ENCODE results near the gene TM9SF4. TPM values are rescaled to one million over a fixed set of nuclear protein-coding genes. Genes with fewer than 3 reads are reported as not detected.

TM9SF4 gene
- total RNA-seq, 4 donors from 2014 or later, result 15.9 to 49.0 (median 28.1) TPM

DNA sequence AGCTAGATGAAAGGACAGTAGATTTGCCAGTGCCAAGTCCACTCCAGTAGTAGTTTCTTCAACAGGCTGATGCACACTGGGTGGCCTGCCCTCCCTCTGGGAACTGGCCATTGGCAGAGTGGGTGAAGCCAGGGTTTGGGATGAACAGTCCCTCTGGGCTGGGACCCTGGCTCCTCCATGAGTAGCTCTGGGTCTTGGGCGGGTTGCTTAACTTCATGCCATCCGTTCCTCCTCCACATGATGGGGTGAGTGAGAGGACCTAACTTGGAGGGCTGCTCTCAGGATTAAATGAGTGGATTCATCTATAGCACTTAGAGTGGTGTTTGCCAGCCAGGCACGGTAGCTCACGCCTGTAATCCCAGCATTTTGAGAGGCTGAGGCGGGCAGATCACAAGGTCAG, 50.8 kb downstream of the TM9SF4 start:
- H3K4me1 ChIP-seq, result no peaks in the 10 kb centered on the region
- no peaks in the 10 kb centered on the region for H3K27me3 ChIP-seq
- intact Hi-C loops (cut with DNase I; ENCODE audit: low total_unique reads), result no loop called here
- no peak overlapping the region for H3K4me3 ChIP-seq
- no peaks in the 10 kb centered on the region for H3K36me3 ChIP-seq
- no peak for DNase-seq
- no peaks in the 10 kb centered on the region for H3K9me3 ChIP-seq
- TF ChIP-seq, protein P1, sequence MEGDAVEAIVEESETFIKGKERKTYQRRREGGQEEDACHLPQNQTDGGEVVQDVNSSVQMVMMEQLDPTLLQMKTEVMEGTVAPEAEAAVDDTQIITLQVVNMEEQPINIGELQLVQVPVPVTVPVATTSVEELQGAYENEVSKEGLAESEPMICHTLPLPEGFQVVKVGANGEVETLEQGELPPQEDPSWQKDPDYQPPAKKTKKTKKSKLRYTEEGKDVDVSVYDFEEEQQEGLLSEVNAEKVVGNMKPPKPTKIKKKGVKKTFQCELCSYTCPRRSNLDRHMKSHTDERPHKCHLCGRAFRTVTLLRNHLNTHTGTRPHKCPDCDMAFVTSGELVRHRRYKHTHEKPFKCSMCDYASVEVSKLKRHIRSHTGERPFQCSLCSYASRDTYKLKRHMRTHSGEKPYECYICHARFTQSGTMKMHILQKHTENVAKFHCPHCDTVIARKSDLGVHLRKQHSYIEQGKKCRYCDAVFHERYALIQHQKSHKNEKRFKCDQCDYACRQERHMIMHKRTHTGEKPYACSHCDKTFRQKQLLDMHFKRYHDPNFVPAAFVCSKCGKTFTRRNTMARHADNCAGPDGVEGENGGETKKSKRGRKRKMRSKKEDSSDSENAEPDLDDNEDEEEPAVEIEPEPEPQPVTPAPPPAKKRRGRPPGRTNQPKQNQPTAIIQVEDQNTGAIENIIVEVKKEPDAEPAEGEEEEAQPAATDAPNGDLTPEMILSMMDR (IDR thresholded peaks at IDR 0.05), result no peak
- TF ChIP-seq POLR2A (IDR thresholded peaks at IDR 0.05), result no peak
- H3K27ac ChIP-seq, result no peak overlapping the region

DNA sequence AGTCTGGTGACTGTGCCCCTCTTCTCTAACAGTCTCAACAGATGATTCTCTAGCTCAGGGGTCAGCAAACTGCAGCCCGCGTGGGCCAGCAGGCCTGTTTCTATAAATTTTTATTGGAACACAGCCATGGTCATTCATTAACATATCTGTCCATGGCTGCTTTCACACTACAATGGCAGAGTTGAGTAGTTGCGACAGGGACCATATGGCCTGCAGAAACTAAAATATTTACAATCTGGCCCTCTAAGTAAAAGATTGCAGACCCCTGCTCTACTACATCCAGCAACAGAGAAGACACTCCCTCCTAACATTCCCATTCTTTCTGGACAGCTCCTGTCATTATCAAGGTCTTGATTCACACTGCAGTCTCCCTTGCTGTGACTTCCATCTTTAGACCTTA, 52.8 kb downstream of the TM9SF4 start:
- Histone ChIP-seq H3K36me3 (no peaks in the 10 kb centered on the region), H3K27me3 (no peaks in the 10 kb centered on the region), H3K4me3 (no peak overlapping the region), H3K9me3 (no peaks in the 10 kb centered on the region), H3K4me1 (no peaks in the 10 kb centered on the region), H3K27ac (no peak overlapping the region)
- TF ChIP-seq, protein P1 (IDR thresholded peaks at IDR 0.05), result no peak
- no peak for TF ChIP-seq POLR2A (IDR thresholded peaks at IDR 0.05)
- intact Hi-C loops (cut with DNase I; ENCODE audit: low total_unique reads), result no loop called here
- no peak for DNase-seq

DNA sequence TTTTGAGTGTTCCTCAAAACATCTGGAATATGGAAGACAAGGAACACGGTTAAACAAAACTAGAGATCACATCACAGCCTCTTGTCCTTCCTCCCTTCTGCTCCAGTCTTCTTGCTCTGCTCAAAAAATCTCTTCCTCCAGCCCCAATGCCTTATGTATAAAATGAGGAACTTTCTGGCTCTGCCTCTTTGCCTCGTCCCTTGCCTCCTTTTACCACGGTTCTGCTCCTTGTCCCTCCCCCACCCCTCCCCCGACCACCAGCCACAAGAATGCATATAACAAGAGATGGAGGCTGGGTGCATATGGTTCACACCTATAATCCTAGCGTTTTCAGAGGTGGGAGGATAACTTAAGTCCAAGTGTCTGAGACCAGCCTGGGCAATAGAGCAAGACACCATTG, 54.4 kb downstream of the TM9SF4 start:
- no peak for DNase-seq
- Histone ChIP-seq H3K27me3 (no peaks in the 10 kb centered on the region), H3K27ac (no peak overlapping the region), H3K4me3 (no peak overlapping the region), H3K4me1 (no peaks in the 10 kb centered on the region), H3K9me3 (no peaks in the 10 kb centered on the region), H3K36me3 (no peaks in the 10 kb centered on the region)
- TF ChIP-seq, protein P1 (IDR thresholded peaks at IDR 0.05), result no peak
- TF ChIP-seq POLR2A (IDR thresholded peaks at IDR 0.05), result no peak
- intact Hi-C loops (cut with DNase I; ENCODE audit: low total_unique reads), result no loop called here

DNA sequence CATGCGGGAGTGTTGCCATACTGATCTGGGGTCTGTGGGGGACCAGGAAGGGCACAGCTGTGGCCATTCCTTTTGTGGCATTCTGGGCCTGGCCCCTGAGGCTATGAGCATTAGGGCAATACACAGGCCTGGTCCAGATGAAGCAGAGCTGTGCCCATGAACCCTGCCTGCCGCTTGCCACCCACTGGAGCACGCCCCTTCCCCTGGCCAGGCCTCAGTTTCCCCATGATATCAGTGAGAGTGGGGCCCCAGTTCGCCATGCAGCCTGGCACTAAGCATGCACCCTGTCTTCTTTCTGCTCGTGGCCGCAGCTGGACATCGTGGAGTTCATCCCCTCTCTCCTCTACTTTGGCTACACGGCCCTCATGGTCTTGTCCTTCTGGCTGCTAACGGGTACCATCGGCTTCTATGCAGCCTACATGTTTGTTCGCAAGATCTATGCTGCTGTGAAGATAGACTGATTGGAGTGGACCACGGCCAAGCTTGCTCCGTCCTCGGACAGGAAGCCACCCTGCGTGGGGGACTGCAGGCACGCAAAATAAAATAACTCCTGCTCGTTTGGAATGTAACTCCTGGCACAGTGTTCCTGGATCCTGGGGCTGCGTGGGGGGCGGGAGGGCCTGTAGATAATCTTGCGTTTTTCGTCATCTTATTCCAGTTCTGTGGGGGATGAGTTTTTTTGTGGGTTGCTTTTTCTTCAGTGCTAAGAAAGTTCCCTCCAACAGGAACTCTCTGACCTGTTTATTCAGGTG, 55.6 kb downstream of the TM9SF4 start:
- intact Hi-C loops (cut with DNase I; ENCODE audit: low total_unique reads), result no loop called here
- Histone ChIP-seq H3K4me1 (no peaks in the 10 kb centered on the region), H3K27ac (peak overlapping the region; percentile 70 to 72), H3K36me3 (no peaks in the 10 kb centered on the region), H3K4me3 (no peak overlapping the region), H3K9me3 (no peaks in the 10 kb centered on the region), H3K27me3 (no peaks in the 10 kb centered on the region)
- TF ChIP-seq, protein P1 (IDR thresholded peaks at IDR 0.05), result no peak
- TF ChIP-seq POLR2A (IDR thresholded peaks at IDR 0.05), result no peak
- DNase-seq, result peak; percentile 53 to 71

DNA sequence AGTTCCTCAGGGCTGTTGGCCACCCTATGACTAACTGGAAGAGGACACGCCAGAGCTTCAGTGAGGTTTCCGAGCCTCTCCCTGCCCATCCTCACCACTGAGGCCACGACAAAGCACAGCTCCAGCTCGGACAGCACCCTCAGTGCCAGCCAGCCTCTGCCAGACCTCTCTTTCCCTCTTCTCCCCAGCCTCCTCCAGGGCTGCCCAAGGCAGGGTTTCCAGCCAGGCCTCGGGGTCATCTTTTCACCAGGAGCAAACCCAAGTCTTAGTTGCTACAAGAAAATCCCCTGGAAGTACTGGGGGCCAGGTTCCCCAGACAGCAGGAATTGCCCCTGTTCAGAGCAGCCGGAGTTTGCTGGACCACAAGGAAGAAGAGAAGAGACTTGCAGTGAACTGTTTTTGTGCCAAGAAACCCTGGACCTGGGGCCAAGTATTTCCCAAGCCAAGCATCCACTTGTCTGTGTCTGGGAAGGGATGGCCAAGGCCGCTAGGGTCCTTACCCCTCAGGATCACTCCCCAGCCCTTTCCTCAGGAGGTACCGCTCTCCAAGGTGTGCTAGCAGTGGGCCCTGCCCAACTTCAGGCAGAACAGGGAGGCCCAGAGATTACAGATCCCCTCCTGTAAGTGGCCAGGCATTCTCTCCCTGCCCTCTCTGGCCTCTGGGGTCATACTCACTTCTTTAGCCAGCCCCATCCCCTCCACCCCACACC, 56.5 kb downstream of the TM9SF4 start:
- Histone ChIP-seq H3K27me3 (no peaks in the 10 kb centered on the region), H3K27ac (peak overlapping the region; percentile 70 to 72), H3K4me3 (no peak overlapping the region), H3K4me1 (no peaks in the 10 kb centered on the region), H3K9me3 (no peaks in the 10 kb centered on the region), H3K36me3 (no peaks in the 10 kb centered on the region)
- DNase-seq, result peak; percentile 46 to 69
- no peak for TF ChIP-seq POLR2A (IDR thresholded peaks at IDR 0.05)
- TF ChIP-seq, protein P1 (IDR thresholded peaks at IDR 0.05), result no peak
- intact Hi-C loops (cut with DNase I; ENCODE audit: low total_unique reads), result no loop called here

Data from uterus (tissue), 4 donors.